Sigmoid colon (tissue), 7 donors: ENCODE data around the gene ZNF30. TPM values are rescaled to one million over a fixed set of nuclear protein-coding genes. Genes with fewer than 3 reads are reported as not detected.
"Not testable (repeated sequence)": the region's sequence is repeated elsewhere in the genome, so short reads cannot be mapped to it uniquely, and the experiment has no call there.

Experiments
- DNase-seq: peaks from one replicate; pipeline ENCODE4 v3.0.0-alpha.2; 2019
- H3K27ac ChIP-seq, 4 donors: fragments of 200-600 bp; sonication (generic); one replicate each; pipeline ENCODE4 v1.5.1; 2016 to 2019; ENCODE audit warnings: mild to moderate bottlenecking in 1 of 4
- H3K27me3 ChIP-seq, 3 donors: fragments of 200-600 bp; sonication (generic); one replicate each; pipeline ENCODE4 v1.5.1; 2019; ENCODE audit warnings: mild to moderate bottlenecking in 1 of 3
- H3K36me3 ChIP-seq, 4 donors: fragments of 200-600 bp; sonication (generic); one replicate each; pipeline ENCODE4 v1.5.1; 2016 to 2019
- H3K4me1 ChIP-seq, 4 donors: fragments of 200-600 bp; sonication (generic); one replicate each; pipeline ENCODE4 v1.5.1; 2017 to 2019
- H3K4me3 ChIP-seq, 4 donors: fragments of 200-600 bp; sonication (generic); one replicate each; pipeline ENCODE4 v1.5.1; 2017 to 2019; ENCODE audit warnings: mild to moderate bottlenecking in 2 of 4, moderate library complexity in 1 of 4
- H3K9me3 ChIP-seq, 4 donors: fragments of 200-600 bp in 3 of 4; sonication (generic) in 3 of 4; one replicate each; pipeline versions ENCODE4 v1.5.1 to v1.6.1; 2013 to 2019
- EP300 ChIP-seq, 4 donors: sonication (generic); formaldehyde crosslinking; IDR thresholded peaks; one replicate each; pipeline ENCODE4 v1.6.1; 2017; ENCODE audit warnings: antibody characterized with exemption in 4 of 4
- POLR2A ChIP-seq, 2 donors: fragments of 450-650 bp; IDR thresholded peaks; one replicate each; pipeline ENCODE4 v1.6.1; 2016; ENCODE audit warnings: antibody characterized with exemption in 2 of 2, mild to moderate bottlenecking in 2 of 2, moderate library complexity in 2 of 2
- POLR2AphosphoS5 ChIP-seq, 4 donors: sonication (generic); formaldehyde crosslinking; IDR thresholded peaks; one replicate each; pipeline ENCODE4 v1.6.1; 2017; ENCODE audit warnings: antibody characterized with exemption in 4 of 4
- WGBS, 2 donors: extraction: QIAGEN DNeasy Blood & Tissue Kit; methylation state at CpG; one replicate each; pipeline ENCODE4 v1.1.7; 2013; 5-methylcytosine and 5-hydroxymethylcytosine counted together
- intact Hi-C: fragments of 100-400 bp; cut with DNase I; formaldehyde crosslinking; loops from one replicate; pipeline ENCODE4 v1.15.1; 2023
- polyA plus RNA-seq, 3 donors: library from polyadenylated mRNA; stranded (reverse); fragments of 200-250 nt; gene quantifications; one replicate each; pipeline ENCODE4 v1.2.3, GENCODE V29; 2013
- total RNA-seq, 4 donors: library from RNA; depleted of rRNA; stranded (reverse); fragments of >200 nt; gene quantifications; one replicate each; pipeline ENCODE4 v1.1.0, GENCODE V29; 2016
- TF ChIP-seq, protein P1 (sequence below), 4 experiments: fragments of 450-650 bp in 3 of 4; fragments of 200-600 bp in 1 of 4; IDR thresholded peaks; one replicate each; pipeline ENCODE4 v1.5.1; 2016 to 2019; ENCODE audit warnings: antibody characterized with exemption in 4 of 4, mild to moderate bottlenecking in 3 of 4, moderate library complexity in 2 of 4
- donor health status: healthy with polysubstance abuse.
- donor health status: Bipolar disorder and iron deficiency.
- donor health status: healthy.

The ZNF30 gene
- total and polyA plus RNA-seq, 7 donors: 0.46 to 3.9 (median 1.8) TPM

DNA sequence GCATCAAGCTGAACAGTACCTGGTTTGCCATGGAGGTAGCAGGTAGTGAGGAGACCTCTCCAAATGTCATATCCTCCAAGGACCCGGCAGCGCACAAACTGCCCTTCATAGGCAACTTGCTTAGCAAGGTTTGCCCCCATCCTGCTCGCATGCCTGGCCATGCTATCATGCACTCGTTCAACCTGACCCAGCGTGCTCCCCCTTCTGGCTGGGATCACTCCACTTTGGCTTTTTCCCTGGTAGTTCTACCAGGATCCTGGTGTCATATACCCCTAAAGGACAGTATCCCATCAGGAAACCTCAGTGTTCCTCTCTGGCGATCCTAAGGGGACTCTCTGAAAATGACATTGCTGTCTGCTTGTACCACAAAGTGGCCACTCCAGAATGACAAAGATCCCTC is 38.6 kb upstream of the ZNF30 start:
- H3K36me3 ChIP-seq: no peaks in the 10 kb centered on the region
- H3K4me1 ChIP-seq: no peaks in the 10 kb centered on the region
- no peak for DNase-seq
- WGBS, 2 donors: 78% methylated on average over 6 of the region's 6 CpGs
- H3K27me3 ChIP-seq: no peaks in the 10 kb centered on the region
- no peak for TF ChIP-seq POLR2A (IDR thresholded peaks at IDR 0.05)
- no peak for TF ChIP-seq POLR2AphosphoS5 (IDR thresholded peaks at IDR 0.05)
- no peak overlapping the region for H3K27ac ChIP-seq
- no peak overlapping the region for H3K4me3 ChIP-seq
- intact Hi-C loops: no loop called here
- peaks cover 0 to 7% (median 4%) of the 10 kb centered on the region in 4 donors for H3K9me3 ChIP-seq

DNA sequence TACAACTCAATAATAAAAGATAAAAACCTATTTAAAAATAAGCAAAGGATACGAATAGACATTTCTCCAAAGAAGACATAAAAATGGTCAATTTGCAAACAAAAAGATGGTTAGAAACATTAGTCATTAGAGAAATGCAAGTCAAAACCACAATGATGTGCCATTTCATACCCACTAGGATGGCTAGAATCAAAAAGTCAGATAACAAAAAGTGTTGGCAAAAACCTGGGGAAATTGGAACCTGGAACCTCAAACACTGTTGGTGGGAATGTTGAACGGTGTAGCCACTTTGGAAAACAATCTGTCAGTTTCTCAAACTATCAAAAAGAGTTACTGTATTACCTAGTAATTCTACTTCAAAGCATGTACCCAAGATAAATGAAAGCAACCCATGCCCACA is 26.5 kb upstream of the ZNF30 start:
- no peak overlapping the region for H3K27ac ChIP-seq
- peaks cover 5 to 14% (median 12%) of the 10 kb centered on the region in 3 donors for H3K27me3 ChIP-seq
- TF ChIP-seq POLR2A (IDR thresholded peaks at IDR 0.05): no peak
- no peak for TF ChIP-seq POLR2AphosphoS5 (IDR thresholded peaks at IDR 0.05)
- TF ChIP-seq EP300 (IDR thresholded peaks at IDR 0.05): no peak
- TF ChIP-seq, protein P1, sequence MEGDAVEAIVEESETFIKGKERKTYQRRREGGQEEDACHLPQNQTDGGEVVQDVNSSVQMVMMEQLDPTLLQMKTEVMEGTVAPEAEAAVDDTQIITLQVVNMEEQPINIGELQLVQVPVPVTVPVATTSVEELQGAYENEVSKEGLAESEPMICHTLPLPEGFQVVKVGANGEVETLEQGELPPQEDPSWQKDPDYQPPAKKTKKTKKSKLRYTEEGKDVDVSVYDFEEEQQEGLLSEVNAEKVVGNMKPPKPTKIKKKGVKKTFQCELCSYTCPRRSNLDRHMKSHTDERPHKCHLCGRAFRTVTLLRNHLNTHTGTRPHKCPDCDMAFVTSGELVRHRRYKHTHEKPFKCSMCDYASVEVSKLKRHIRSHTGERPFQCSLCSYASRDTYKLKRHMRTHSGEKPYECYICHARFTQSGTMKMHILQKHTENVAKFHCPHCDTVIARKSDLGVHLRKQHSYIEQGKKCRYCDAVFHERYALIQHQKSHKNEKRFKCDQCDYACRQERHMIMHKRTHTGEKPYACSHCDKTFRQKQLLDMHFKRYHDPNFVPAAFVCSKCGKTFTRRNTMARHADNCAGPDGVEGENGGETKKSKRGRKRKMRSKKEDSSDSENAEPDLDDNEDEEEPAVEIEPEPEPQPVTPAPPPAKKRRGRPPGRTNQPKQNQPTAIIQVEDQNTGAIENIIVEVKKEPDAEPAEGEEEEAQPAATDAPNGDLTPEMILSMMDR (IDR thresholded peaks at IDR 0.05): no peak
- no peaks in the 10 kb centered on the region for H3K4me1 ChIP-seq
- 67 to 76% methylated on average over 2 of the region's 2 CpGs for whole genome bisulfite sequencing, 2 donors
- no peaks in the 10 kb centered on the region for H3K36me3 ChIP-seq
- no peak for DNase-seq
- intact Hi-C loops: no loop called here
- H3K4me3 ChIP-seq: no peak overlapping the region
- H3K9me3 ChIP-seq: peaks cover 0 to 2% (median 0%) of the 10 kb centered on the region in 4 donors

DNA sequence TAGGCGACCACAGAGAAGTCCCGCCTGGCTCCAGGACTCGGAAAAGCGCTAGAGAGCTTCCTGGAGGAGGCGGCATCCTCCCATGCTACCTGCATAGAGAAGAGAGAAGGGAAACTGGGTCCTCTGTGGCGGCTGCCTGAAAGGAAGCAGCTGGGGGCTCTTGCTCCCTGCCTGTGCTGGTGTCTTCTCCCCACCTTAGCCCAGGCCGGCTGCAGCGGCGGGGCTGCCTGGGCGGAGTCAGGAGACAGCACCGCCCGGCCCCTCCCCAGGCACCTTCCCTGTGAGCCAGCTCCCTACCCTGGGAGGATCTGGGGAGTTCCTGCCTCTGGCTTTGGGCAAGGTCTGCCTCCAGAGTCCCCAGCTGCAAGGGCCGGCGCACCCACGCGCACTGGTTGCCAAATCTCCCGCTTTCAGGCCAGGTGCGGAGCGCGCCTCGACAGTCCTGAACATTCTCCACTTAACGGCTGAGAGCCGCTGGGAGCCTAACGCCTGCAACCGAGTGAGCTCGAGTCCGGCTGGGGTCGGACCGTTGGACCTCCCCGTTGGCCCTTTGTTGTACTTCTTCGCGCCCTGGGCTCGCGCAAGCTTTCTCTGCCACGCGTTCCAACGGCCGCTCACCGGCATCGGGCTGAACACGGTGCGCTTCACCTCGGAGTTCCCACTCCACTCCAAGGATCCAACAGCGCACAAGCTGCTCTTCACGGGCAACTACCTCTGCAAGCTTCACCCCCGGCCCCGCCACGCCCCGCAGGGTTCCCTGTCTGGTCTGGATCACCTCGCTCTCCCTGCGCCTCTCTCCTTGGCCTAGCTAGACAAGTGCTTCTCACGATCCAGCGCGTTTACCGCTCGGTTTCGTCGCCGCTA is 21.8 kb upstream of the ZNF30 start:
- no peak for DNase-seq
- intact Hi-C loops: no loop called here
- H3K4me3 ChIP-seq: no peak overlapping the region
- no peak overlapping the region for H3K27ac ChIP-seq
- TF ChIP-seq EP300 (IDR thresholded peaks at IDR 0.05): no peak
- no peak for TF ChIP-seq POLR2AphosphoS5 (IDR thresholded peaks at IDR 0.05)
- TF ChIP-seq POLR2A (IDR thresholded peaks at IDR 0.05): no peak
- TF ChIP-seq, protein P1 (IDR thresholded peaks at IDR 0.05): no peak
- H3K36me3 ChIP-seq: no peaks in the 10 kb centered on the region
- WGBS, 2 donors: 7 to 18% methylated on average over 59 of the region's 59 CpGs
- peaks cover 5 to 44% (median 15%) of the 10 kb centered on the region in 3 donors for H3K27me3 ChIP-seq
- H3K9me3 ChIP-seq: no peaks in the 10 kb centered on the region
- H3K4me1 ChIP-seq: no peaks in the 10 kb centered on the region

DNA sequence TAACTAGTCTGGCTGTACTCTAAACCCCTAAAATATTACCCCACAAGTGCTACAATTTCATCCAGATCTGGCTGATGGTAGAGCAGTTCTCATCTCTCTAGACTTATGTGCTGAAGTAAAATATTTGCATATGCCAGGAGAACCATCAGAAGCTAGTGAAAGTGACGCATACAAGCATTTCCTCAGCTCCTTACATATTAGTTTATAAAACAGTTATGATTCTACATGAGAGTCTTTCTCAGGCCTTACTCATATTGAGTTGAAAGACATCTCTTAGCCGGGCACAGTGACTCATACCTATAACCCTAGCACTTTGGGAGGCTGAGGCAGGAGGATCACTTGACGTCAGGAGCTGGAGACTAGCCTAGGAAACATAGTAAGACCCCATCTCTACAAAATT is 15.9 kb upstream of the ZNF30 start:
- no peak for DNase-seq
- Histone ChIP-seq H3K27ac (no peak overlapping the region), H3K4me3 (no peak overlapping the region), H3K9me3 (peaks cover 0 to 3% (median 0%) of the 10 kb centered on the region in 4 donors), H3K27me3 (peaks cover 0 to 27% (median 0%) of the 10 kb centered on the region in 3 donors), H3K4me1 (no peaks in the 10 kb centered on the region), H3K36me3 (no peaks in the 10 kb centered on the region)
- no peak for TF ChIP-seq EP300 (IDR thresholded peaks at IDR 0.05)
- TF ChIP-seq POLR2A (IDR thresholded peaks at IDR 0.05): no peak
- TF ChIP-seq, protein P1 (IDR thresholded peaks at IDR 0.05): no peak
- no peak for TF ChIP-seq POLR2AphosphoS5 (IDR thresholded peaks at IDR 0.05)
- intact Hi-C loops: no loop called here
- 91 to 92% methylated on average over 3 of the region's 3 CpGs for WGBS, 2 donors

DNA sequence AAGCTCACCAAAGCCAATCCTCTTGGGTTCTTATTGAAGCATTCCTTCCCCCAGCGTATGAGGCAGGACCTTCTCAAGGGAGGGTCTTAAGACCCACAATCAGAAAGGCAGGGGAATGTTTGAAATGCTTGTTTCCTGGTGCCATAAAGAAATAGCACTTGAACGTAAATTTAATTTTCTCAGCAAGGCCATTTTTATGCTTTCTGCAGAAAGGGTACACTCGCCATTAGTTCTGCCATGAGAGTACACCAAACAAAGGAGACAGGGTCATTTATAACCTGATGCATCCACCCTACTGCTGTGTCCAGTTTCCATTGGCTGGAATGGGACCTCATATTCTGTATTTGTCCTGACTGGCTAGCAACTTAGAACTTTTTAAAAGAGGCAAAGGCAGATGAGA is 9.6 kb upstream of the ZNF30 start:
- H3K4me3 ChIP-seq, H3K4me1 ChIP-seq, H3K27ac ChIP-seq, H3K27me3 ChIP-seq, H3K36me3 ChIP-seq, intact Hi-C loops, DNase-seq: not testable (repeated sequence)
- H3K9me3 ChIP-seq: peaks cover 0 to 15% (median 9%) of the 10 kb centered on the region in 4 donors
- WGBS, 2 donors: 87 to 89% methylated on average over 3 of the region's 3 CpGs
